Stimulated activated CD4-positive, alpha-beta T cell treated with anti-CD3 and anti-CD28 coated beads, Interleukin-12 subunit alpha, Interleukin-12 subunit beta, amount 100 ng/mL, for 4 hours (primary cell): Measurements from ENCODE around the gene COP1.

Experiments
- DNase-seq: peaks from one replicate; pipeline ENCODE4 v3.0.0-alpha.2; 2020

COP1 gene

DNA sequence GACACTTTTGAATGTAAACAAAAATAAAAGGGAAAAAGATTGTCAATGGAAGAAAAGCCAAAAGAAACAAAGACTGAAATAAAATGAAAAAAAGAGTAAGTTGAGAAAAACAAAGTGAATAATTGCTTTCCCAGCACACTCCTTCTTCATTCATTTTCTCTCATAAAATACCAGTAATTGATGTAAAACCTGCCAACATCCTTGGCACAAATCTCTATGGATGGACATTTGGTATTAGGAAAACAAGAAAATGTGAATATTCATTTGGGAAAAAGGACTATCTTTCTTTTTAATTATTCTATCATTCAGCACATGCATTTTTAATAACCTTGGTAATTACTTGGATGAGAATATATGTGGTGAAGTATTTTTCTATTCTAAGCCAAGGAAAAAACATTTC lies 259.3 kb downstream of the COP1 start:
- DNase-seq, result no peak

DNA sequence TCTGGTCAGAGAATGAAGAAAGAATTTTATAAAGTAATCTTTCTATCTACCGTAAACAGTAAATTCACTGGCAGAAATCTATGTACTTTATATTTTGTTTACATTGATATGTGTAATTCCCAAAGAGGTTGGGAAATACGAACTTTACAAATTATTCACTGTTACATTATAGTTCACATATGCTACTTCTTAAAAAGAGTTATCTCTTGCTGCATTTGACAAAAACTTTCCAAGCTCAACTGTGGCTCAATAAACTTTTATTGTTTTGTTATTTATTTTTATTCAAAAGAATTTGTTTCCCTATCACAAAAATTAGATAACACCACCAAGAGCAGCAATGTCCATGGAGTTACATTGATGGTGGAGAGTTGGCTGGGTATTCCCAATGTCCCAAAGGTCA lies 262.5 kb downstream of the COP1 start:
- DNase-seq, result no peak

DNA sequence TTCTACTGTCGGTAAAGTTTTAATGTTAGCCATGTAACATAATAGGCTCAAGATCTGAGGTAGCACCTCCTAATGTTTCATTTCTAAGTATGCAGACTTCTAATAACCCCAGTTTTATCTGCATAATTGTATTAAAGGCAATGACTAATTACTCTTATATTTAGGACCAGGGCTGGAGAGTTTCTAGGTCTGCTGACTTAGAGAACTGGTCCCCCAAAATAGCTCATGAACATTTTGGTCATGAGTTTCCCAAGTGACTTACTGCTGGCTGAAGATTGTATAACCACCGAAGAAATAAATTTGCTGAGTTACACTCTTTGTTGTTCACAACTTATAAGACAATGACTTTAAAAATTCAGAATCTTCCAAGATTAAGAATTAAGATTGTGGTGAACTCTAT lies 265.9 kb downstream of the COP1 start:
- DNase-seq, result no peak

DNA sequence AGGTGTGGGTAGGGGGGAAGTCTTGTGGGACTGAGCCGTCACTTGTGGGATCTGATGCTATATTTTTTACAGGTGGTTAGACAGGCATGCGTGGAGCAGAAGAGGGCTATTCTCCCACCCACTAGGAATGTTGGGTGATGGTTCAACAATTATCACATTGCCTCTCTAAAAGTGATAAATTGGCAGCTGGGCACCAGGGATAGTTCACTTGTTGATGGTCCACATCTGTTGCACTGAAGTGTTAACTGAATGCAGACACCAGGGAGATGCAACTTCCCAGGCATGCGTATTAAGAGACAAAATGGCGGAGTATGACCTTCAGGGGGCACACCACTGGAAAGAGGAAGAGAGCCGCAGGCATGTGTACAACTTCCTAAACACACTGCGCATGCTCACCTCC lies 270.4 kb downstream of the COP1 start:
- DNase-seq, result no peak

DNA sequence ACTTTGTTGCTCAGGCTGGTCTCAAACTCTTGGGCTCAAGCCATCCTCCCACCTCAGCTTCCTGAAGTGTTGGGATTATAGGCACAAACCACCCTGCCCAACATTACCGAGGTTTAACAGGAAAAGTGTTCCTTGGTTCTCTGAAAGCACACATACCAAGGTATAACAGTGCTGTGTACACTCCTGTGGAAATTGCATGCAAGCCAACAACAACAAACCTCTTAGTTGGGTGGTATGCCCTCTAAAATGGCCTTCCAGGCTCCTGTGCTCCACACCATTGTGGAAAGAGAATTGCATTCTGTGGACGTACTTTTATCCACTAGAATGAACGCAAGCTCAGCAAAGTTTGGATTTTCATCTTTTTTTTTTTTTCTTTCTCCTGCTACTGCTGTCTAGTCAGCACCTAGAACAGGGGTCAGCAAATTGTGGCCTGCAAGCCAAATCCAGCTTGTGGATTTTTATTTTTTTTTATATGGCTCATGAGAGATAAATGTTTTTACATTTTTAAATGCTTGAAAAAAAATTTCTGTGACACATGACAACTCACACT lies 271.4 kb downstream of the COP1 start:
- no peak for DNase-seq

DNA sequence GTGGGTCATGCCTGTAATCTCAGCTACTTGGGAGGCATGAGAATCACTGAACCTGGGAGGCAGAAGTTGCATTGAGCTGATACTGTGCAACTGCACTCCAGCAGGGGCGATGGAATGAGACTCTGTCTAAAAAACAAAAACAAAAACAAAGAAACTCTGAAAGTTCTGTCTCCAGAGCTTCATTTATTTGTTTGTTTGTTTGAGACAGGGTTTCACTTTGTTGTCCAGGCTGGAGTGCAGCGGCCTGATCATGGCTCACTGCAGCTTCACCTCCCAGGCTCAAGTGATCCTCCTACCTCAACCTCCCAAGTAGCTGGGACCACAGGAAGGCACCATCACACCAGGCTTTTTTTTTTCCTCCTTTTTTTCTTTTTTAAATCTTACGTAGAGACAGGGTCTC lies 271.9 kb downstream of the COP1 start:
- no peak for DNase-seq

DNA sequence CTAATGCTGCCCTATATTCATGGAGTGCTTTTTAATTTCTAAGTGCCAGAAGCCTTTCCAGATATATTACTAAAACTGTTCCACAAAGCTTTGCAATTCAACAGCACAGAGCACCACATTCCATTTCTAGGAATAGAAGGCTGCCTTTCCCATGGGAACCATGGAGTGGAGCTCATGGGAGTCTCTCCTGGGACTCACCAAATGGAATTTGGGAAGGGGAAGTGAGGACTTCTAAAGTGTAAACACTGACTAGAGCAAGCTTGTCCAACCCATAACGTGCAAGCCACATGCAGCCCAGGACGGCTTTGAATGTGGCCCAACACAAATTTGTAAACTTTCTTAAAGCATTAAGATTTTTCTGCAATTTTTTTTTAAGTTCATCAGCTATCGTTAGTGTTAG lies 273.3 kb downstream of the COP1 start:
- DNase-seq, result no peak

DNA sequence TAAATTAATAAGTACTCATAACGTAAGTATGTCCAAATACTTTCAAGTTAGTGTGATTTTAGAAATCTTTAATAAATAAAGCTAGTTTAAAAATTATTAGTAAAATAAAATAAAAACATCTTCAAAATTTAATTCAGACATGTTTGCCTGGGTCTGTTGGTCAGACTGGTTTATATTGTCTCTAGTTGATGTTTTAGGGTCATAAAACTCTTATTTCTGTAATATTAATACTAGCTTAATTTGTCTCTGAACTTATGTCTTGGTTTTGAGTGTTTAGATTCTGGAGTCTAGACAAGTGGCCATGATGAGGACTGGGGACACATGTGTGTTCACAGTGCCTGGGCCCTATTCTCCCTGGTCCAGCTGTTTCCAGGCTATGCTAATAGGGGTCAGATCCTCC lies 279.1 kb downstream of the COP1 start:
- no peak for DNase-seq

DNA sequence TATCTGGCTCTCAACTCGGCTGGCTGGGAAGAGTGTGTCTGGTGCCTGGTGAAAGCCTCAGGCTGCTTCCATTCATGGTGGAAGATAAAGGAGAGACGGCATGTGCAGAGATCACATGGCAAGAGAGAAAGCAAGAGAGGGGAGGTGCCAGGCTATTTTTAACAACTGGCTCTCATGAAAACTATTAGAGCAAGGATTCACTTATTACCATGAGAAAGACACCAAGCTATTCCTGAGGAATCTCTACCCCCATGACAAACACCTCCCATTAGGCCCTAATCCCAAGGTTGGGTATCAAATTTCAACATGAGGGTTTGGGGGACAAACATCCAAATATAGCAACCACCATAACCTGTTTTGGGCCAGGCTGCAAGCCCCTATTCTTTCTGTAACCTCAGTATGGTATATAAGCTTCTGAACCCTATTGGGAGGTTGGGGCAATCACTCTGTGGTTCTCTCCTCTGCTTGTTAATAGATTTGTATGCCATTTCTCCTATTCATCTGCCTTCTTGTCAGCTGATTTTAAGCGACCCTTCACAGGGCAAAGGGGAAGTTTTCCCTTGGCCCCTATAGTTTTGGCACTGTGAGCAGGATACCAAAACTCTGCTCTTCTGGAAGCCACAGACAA lies 284.7 kb downstream of the COP1 start:
- DNase-seq, result no peak

DNA sequence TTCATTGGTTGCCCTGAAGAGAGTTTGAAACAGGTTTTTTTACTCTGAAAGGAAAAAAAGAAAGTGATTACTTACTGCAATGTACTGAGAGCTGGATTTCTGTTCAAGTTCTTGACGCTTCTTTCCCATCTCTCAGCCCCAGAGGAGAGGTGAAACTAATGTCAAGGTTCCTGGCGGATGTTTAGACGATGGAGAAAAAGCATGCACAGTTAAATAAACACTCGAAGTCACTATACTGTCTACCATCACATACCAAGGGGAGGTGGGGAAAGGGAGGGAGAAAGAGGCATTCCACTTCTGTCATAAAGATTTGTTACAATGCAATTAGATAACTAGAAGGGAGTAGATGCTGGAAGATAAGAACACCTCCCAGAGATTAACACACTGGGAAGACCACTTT lies 286.7 kb downstream of the COP1 start:
- no peak for DNase-seq

DNA sequence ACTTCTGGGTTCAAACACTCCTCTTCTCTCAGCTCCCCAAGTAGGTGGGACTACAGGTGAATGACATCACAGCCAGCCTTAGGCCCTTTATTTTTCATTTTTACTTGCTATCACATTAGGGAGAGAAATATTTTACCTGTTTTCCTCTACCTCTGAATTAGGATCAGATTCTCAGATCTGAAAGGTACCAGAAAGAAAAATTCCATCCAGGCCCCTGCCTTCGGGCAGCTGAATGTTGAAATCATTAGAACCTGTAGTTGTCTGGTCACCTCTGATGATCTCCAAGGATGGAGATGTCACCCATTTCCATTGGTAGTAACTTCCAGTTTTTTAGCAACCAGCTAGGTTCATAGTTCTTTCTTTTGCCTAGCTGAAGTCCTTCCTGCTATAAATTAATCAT lies 288.1 kb downstream of the COP1 start:
- DNase-seq, result no peak

DNA sequence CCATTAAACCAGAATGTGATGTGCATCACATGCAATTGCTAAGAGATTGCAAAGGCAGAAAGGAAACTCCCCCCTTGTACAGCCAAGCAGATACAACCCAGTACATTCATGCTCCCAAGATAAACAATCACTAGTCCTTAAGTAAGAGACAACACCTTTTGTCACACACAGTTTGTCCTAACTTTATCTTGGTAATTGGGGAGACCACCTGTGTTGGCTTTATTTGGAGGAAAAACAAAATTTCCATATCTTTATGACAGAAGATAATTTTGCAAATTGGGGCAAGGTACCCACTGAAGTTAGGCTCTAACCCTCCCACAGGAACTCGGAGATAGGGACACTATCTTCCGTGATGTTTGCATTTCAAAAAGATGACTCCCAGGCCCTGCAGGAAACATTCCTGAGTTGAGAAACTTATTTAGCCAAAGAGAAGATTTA lies 288.7 kb downstream of the COP1 start:
- no peak for DNase-seq

DNA sequence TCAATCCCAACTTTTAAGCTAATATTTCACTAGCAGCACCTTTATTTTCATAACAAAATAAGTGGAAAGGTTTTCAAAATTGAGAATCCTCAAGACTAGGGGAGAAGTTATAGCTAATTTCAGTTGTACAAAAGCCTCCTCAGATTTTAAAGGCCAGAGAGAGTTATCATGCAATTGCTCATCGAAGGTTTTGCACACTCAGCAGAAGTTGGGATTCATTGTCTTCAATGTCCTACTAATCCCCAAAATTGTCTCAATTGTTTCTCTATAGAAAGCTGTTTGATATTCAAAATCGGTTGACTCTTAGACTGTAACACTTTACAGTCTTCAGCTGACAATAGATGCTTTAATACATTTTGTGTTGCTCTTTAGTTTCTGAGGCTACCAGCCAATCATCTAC lies 293.0 kb downstream of the COP1 start:
- no peak for DNase-seq

DNA sequence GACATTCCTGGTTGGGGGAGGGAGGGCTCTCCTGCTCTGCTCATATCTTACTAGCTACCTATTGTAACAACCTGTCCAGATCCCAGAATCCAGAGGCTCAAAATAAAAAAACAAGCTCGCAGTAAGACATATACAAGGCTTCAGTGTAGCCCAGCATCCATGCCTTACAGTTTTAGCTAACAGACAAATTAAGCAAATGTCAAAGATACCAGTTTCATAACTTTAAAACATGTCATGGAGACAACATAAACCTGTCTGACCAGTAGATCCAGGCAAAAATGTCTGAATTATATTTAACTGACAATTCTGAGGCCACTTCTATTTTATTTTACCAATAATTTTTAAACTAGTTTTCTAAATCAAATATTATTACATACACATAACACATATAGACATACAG lies 295.9 kb downstream of the COP1 start:
- DNase-seq, result no peak

DNA sequence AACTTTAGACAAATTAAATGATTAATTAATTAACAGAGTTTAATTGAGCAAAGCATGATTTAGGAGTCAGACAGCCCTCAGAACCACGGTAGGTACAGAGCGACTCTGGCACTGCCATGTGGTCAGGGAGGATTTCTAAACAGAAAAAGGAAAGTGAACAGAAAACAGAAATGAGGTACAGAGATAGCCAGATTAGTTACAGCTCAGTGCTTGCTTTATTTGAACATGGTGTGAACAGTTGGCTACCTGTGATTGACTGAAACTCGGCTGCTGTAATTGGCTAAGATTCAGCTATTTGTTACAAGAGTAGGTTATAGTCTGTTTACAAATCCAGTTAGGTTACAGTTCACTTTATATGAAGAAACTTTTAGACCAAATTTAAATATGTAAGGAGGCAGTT lies 300.7 kb downstream of the COP1 start:
- no peak for DNase-seq

DNA sequence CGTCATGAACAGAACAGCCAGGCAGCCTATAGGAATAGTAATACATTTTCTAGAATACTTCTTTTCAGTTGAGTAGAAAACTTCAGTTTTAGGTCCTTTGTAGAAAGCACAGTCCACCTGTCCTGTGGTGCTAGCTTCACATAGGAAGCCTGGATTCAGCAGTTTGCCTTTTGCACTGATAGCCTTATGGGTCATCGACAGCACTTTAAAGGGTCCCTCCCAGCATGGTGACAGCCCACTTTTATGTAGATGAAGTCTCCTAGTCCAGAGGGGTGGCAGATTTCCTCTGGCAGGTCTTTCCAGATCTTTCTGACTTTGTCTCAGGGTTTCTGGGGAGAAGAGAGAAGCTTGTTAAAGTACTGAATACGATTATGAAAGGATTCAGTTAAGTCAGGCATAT lies 302.3 kb downstream of the COP1 start:
- DNase-seq, result no peak

DNA sequence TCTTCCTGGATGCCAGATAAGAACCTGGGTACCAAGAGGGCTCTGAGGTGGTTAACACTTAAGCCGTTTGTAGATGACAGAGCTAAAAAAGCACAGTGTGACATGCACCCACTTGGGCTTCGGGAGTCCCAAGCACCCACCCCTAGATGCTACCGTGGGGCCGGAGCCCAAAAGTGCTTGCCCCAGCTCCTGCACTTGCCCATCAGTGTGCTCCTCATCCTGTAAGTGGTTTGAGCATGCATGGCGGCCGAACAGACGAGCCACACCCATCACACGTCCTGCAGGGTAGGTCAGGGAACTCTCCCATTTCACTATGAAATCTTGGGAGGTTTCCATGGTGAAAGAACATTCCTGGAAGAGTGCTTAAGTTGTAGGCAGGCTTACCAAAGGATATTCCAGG lies 304.8 kb downstream of the COP1 start:
- DNase-seq, result no peak

DNA sequence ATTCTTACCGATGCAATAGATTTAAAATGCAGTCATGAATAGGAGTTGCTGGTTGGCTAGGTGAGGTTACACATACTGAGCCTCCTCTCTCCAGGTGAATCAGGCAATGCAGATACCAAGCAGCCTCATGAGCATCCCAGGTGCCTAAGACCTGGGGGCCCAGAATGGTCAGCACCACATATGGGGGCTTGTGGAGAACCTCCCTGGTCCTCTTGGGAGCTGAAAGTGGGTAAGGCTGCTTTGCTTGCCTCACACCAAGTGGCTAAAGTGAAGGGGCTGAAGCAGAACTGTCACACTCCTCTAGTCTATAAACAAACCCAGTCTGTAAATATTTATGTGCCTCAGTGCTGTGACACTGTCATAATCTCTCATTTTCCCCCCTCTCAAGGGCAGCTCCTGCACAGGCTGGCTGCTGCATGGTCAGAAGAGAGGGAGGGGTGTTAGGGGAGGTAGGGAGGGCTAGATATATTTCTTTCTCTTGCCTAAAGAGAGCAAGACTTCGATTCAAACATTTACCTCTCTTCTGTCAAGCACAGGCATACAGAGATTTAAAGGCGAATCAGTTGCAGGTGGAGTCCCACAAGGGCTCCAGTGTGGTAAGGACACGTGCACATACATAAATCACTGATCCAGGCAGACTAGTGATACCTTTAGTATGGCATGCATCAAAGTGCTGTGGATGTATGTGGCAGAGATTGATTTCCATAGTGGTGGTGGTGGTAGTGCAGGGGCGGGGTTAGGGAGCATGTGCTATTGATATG lies 305.8 kb downstream of the COP1 start:
- DNase-seq, result no peak

DNA sequence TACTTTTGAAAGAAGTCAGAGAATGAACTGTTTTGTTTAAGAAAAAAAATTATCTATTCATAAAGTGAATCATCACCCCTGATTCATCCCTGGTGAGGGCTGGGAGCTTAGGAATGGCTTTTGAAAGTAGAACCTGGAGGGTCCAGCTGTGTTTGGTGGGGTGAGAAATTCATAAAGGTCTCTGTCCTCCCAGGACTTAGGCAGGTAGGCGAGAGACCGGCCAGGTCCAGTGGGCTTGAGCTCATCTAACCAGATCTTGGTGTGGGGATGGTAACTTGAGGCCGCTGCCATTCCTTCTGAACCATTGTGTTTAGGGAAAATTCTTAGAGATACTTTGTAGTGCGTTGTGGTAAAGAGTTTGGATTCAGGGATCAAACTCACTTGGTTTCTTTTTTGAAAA lies 306.9 kb downstream of the COP1 start:
- DNase-seq, result no peak

DNA sequence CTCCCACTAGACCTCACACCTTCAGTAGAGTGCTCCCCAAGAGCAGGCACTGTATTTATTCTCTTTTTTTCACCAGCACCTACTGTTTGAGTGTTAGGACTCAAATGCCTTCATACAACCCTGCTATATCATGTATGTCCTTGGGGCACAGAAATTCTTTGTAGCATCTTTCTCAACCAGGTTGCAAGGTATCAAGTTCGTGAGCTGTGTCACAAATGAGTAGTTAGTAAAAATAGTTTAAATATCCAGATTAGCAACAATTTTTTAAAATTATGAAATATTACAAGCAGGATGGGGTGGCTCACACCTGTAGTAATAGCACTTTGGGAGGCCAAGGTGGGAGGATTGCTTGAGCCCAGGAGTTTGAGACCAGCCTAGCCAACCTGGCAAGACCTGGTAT lies 311.1 kb downstream of the COP1 start:
- DNase-seq, result no peak
